Heart left ventricle (tissue), 13 donors: Measurements from ENCODE around the gene OGFR.

Experiments
- POLR2A ChIP-seq, 2 donors: fragments of 450-650 bp; IDR thresholded peaks; one replicate each; pipeline ENCODE4 v1.6.1; 2017; ENCODE audit warnings: antibody characterized with exemption in 2 of 2, mild to moderate bottlenecking in 2 of 2, moderate library complexity in 2 of 2
- TF ChIP-seq, protein P1 (sequence below), 12 donors: fragments of 200-600 bp; sonication (generic) in 4 of 12; IDR thresholded peaks; one replicate each; pipeline versions ENCODE4 v1.5.0 to v1.8.0; 2018 to 2022; ENCODE audit warnings: antibody characterized with exemption in 12 of 12, mild to moderate bottlenecking in 5 of 12
- donor health status: ischemic (EF 13 %, LVEDD 7.1; RV severe dilation, severe dysfunction).
- donor health status: DM: no; HTN: yes; CAD: no.
- donor health status: DM: no; HTN: no; CAD: no.
- donor health status: ischemic (EF 25% LVEDD 6.9; RV normal size, moderate dysfunction).
- donor health status: ischemic (EF 25% LVEDD 5.7; RV mildly dilated, moderate dysfunction).
- donor health status: ischemic (EF 35%, LVEDD 5.7; RV mildly dilated, moderate dysfunction).
- donor health status: nonischemic (EF 11% LVEDD 7.7; RV severe dilation, severe dysfunction).
- donor health status: DM: yes; HTN: yes; CAD: no.
- donor health status: PGD.
- donor health status: ischemic (EF 29% LVEDD 5.4; RV normal size, mild dysfunction).
- donor health status: nonischemic (EF 23%, LVEDD 6.1; RV moderate dilation, normal function).

DNA sequence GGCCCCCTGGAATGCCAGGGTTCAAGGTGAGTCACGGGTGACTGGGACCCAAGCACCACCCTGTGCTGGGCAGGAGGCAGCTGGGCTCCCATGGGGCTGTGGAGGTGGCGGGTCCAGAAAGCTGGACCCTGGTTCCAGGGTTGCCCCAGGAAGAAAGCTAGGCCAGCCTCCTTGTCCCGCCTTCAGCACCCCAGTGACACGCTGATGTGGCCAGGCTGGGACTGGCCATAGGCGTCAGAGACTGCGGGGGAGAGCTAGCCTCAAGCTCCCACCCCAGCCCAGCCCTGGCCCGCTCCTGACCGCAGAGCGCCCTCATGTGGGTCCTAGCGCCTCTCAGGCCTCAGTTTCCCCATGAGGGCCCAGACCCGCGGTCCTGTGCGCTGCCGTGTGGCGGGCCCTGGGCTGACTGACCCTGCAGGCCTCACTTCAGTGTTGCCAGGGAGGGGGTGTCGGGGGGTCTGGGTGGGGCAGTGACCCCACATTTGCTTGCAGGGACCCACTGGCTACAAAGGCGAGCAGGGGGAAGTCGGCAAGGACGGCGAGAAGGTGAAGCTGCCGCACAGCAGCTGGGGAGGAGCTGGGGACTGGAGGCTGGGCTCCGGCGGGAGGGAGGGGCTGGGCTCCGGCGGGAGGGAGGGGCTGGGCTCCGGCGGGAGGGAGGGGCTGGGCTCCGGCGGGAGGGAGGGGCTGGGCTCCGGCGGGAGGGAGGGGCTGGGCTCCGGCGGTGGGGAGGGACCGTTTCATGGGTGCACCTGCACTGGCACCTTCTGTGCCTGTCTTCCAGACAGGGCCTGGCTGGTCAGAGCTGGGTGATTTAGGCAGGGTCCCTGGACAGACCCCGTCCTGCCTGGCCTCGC lies 20.1 kb downstream of the OGFR start:
- no peak for TF ChIP-seq POLR2A (IDR thresholded peaks at IDR 0.05)
- TF ChIP-seq, protein P1, sequence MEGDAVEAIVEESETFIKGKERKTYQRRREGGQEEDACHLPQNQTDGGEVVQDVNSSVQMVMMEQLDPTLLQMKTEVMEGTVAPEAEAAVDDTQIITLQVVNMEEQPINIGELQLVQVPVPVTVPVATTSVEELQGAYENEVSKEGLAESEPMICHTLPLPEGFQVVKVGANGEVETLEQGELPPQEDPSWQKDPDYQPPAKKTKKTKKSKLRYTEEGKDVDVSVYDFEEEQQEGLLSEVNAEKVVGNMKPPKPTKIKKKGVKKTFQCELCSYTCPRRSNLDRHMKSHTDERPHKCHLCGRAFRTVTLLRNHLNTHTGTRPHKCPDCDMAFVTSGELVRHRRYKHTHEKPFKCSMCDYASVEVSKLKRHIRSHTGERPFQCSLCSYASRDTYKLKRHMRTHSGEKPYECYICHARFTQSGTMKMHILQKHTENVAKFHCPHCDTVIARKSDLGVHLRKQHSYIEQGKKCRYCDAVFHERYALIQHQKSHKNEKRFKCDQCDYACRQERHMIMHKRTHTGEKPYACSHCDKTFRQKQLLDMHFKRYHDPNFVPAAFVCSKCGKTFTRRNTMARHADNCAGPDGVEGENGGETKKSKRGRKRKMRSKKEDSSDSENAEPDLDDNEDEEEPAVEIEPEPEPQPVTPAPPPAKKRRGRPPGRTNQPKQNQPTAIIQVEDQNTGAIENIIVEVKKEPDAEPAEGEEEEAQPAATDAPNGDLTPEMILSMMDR (IDR thresholded peaks at IDR 0.05) = no peak
